BLaER1 treated with 17β-estradiol and CSF1 and Interleukin-3, amounts not matched to agents 10 nM and 100 nM (cell line): ENCODE results near the gene TAOK2.

Experiments used
- H3K27ac ChIP-seq, 11 experiments: shearing (Covaris generic); formaldehyde crosslinking; 2 replicates each; pipeline ENCODE4 v1.8.1; 2022
- H3K27me3 ChIP-seq, 11 experiments: shearing (Covaris generic); formaldehyde crosslinking; 2 replicates each; pipeline ENCODE4 v1.8.1; 2022
- H3K36me3 ChIP-seq, 11 experiments: shearing (Covaris generic); formaldehyde crosslinking; 2 replicates each; pipeline ENCODE4 v1.8.1; 2022
- H3K4me1 ChIP-seq, 10 experiments: shearing (Covaris generic); formaldehyde crosslinking; 2 replicates each; pipeline ENCODE4 v1.8.1; 2022
- H3K4me2 ChIP-seq, 11 experiments: shearing (Covaris generic); formaldehyde crosslinking; 2 replicates each; pipeline ENCODE4 v1.8.1; 2022
- H3K4me3 ChIP-seq, 10 experiments: shearing (Covaris generic); formaldehyde crosslinking; 2 replicates each; pipeline ENCODE4 v1.8.1; 2022
- H3K9ac ChIP-seq, 11 experiments: shearing (Covaris generic); formaldehyde crosslinking; 2 replicates each; pipeline ENCODE4 v1.8.1; 2022
- H3K9me3 ChIP-seq, 11 experiments: shearing (Covaris generic); formaldehyde crosslinking; replicated peaks in 1 of 11; 2 replicates each; pipeline ENCODE4 v1.8.1; 2022
- H4K20me1 ChIP-seq, 11 experiments: shearing (Covaris generic); formaldehyde crosslinking; 2 replicates each; pipeline ENCODE4 v1.8.1; 2022
- Cebpa-rat ChIP-seq, 11 experiments: shearing (Covaris generic); IDR thresholded peaks; 2 replicates each; pipeline ENCODE4 v1.8.1; 2022

The TAOK2 gene

GRCh38 chr16:29989111-29989858 lies 15.6 kb downstream of the TAOK2 start:
- no peaks in the 10 kb centered on the region for H3K9me3 ChIP-seq
- peaks cover 0 to 90% (median 13%) of the 10 kb centered on the region in 11 experiments; a peak in 13 of 22 replicates for H4K20me1 ChIP-seq
- H3K4me2 ChIP-seq = no peak overlapping the region
- H3K9ac ChIP-seq = 0 out of 22 replicates have a peak overlapping the region, but pooled peaks of 4 of the 11 experiments have one; percentile 1 to 24 (median 12)
- peaks cover 13 to 23% (median 17%) of the 10 kb centered on the region in 10 experiments for H3K4me1 ChIP-seq
- no peak overlapping the region for H3K27ac ChIP-seq
- no peak overlapping the region for H3K4me3 ChIP-seq
- no peak for TF ChIP-seq Cebpa-rat (IDR thresholded peaks at IDR 0.05)
- peaks cover 92 to 99% (median 97%) of the 10 kb centered on the region in 11 experiments for H3K36me3 ChIP-seq
- no peaks in the 10 kb centered on the region for H3K27me3 ChIP-seq

GRCh38 chr16:29990034-29990433 lies 16.4 kb downstream of the TAOK2 start:
- H3K9ac ChIP-seq = no peak overlapping the region
- no peak overlapping the region for H3K4me2 ChIP-seq
- peaks cover 21 to 30% (median 25%) of the 10 kb centered on the region in 10 experiments for H3K4me1 ChIP-seq
- H3K9me3 ChIP-seq = no peaks in the 10 kb centered on the region
- no peaks in the 10 kb centered on the region for H3K27me3 ChIP-seq
- H3K36me3 ChIP-seq = peaks cover 85 to 91% (median 89%) of the 10 kb centered on the region in 11 experiments
- TF ChIP-seq Cebpa-rat (IDR thresholded peaks at IDR 0.05) = no peak
- H4K20me1 ChIP-seq = peaks cover 0 to 87% (median 13%) of the 10 kb centered on the region in 11 experiments; a peak in 13 of 22 replicates
- no peak overlapping the region for H3K27ac ChIP-seq
- no peak overlapping the region for H3K4me3 ChIP-seq

DNA sequence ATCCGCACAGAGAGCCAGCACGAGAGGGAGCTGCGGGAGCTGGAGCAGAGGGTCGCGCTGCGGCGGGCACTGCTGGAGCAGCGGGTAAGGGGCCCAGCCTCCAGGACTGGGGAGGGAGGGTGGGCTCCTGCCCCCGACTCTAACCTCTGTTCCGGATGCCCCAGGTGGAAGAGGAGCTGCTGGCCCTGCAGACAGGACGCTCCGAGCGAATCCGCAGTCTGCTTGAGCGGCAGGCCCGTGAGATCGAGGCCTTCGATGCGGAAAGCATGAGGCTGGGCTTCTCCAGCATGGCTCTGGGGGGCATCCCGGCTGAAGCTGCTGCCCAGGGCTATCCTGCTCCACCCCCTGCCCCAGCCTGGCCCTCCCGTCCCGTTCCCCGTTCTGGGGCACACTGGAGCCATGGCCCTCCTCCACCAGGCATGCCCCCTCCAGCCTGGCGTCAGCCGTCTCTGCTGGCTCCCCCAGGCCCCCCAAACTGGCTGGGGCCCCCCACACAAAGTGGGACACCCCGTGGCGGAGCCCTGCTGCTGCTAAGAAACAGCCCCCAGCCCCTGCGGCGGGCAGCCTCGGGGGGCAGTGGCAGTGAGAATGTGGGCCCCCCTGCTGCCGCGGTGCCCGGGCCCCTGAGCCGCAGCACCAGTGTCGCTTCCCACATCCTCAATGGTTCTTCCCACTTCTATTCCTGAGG lies 17.4 kb downstream of the TAOK2 start:
- no peak for TF ChIP-seq Cebpa-rat (IDR thresholded peaks at IDR 0.05)
- no peaks in the 10 kb centered on the region for H3K9me3 ChIP-seq
- no peak overlapping the region for H3K4me2 ChIP-seq
- H3K27me3 ChIP-seq = no peaks in the 10 kb centered on the region
- no peak overlapping the region for H3K27ac ChIP-seq
- peaks cover 75 to 81% (median 79%) of the 10 kb centered on the region in 11 experiments for H3K36me3 ChIP-seq
- H4K20me1 ChIP-seq = peaks cover 0 to 77% (median 13%) of the 10 kb centered on the region in 11 experiments; a peak in 12 of 22 replicates
- H3K9ac ChIP-seq = peak overlapping the region in 1 of 11 experiments; percentile 8; a peak in 1 of 22 replicates
- no peak overlapping the region for H3K4me3 ChIP-seq
- H3K4me1 ChIP-seq = peaks cover 24 to 31% (median 28%) of the 10 kb centered on the region in 10 experiments

- TF ChIP-seq Cebpa-rat (IDR thresholded peaks at IDR 0.05) = no peak
- Histone ChIP-seq H3K36me3 (peaks cover 70 to 76% (median 74%) of the 10 kb centered on the region in 11 experiments), H3K9me3 (no peaks in the 10 kb centered on the region), H4K20me1 (peaks cover 0 to 72% (median 12%) of the 10 kb centered on the region in 11 experiments; a peak in 12 of 22 replicates), H3K27me3 (no peaks in the 10 kb centered on the region), H3K4me3 (no peak overlapping the region), H3K27ac (no peak overlapping the region), H3K4me1 (peaks cover 24 to 31% (median 29%) of the 10 kb centered on the region in 10 experiments), H3K9ac (peak overlapping the region in 1 of 11 experiments; percentile 8; a peak in 2 of 22 replicates), H3K4me2 (no peak overlapping the region)
Observed at GRCh38 chr16:29991571-29991904, 17.9 kb downstream of the TAOK2 start.

DNA sequence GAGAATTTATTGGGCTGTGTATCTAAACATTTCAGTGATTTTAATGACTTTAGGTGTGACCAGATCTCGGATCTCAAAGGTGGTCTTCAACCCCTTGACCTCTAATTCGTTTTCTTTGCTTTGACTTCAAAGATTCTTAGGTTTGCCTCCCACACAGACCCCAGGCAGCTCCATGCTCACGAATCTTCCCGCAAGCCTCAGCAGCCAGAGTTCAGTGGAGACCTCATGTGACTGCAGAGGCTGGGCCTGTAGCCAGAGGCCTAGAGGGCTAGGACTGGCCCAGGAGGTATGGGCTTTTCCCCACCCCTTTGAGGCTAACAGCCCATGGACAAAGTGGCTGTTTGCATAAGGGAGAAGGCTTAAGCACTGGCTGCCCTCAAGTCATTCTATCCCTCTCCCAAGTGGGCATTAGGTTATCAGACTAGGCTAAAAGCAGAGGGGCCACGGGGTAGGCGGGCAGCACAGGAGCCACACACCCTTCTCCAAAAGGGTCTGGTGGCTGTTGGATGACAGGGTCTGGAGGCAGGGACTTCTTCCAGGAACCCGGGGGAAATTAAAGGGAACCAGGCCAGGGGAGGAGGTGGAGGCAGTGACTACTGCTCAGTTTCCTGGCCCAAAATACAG lies 18.8 kb downstream of the TAOK2 start:
- Histone ChIP-seq H3K27ac (peak overlapping the region in 1 of 11 experiments; percentile 99; a peak in 1 of 22 replicates), H3K9ac (peak overlapping the region in 8 of 11 experiments; percentile 25 to 99 (median 90); a peak in 10 of 22 replicates), H3K4me3 (no peak overlapping the region), H4K20me1 (peaks cover 0 to 63% (median 12%) of the 10 kb centered on the region in 11 experiments; a peak in 12 of 22 replicates), H3K9me3 (no peaks in the 10 kb centered on the region), H3K27me3 (no peaks in the 10 kb centered on the region), H3K36me3 (peaks cover 60 to 70% (median 66%) of the 10 kb centered on the region in 11 experiments), H3K4me1 (peaks cover 33 to 40% (median 38%) of the 10 kb centered on the region in 10 experiments), H3K4me2 (peak overlapping the region in 3 of 11 experiments; percentile 90 to 97 (median 96); a peak in 3 of 22 replicates)
- TF ChIP-seq Cebpa-rat (IDR thresholded peaks at IDR 0.05) = no peak

- no peak for TF ChIP-seq Cebpa-rat (IDR thresholded peaks at IDR 0.05)
- H3K4me2 ChIP-seq = peak overlapping the region; percentile 90 to 97 (median 94)
- H3K9me3 ChIP-seq = no peaks in the 10 kb centered on the region
- peak overlapping the region; percentile 80 to 99 (median 93); a peak in 21 of 22 replicates for H3K9ac ChIP-seq
- H3K27me3 ChIP-seq = no peaks in the 10 kb centered on the region
- H3K27ac ChIP-seq = peak overlapping the region in 9 of 11 experiments; percentile 92 to 99 (median 97); a peak in 15 of 22 replicates
- H4K20me1 ChIP-seq = peaks cover 0 to 54% (median 12%) of the 10 kb centered on the region in 11 experiments; a peak in 11 of 22 replicates
- peaks cover 51 to 70% (median 61%) of the 10 kb centered on the region in 11 experiments for H3K36me3 ChIP-seq
- H3K4me3 ChIP-seq = peak overlapping the region in 6 of 10 experiments; percentile 84 to 95 (median 90); a peak in 10 of 20 replicates
- H3K4me1 ChIP-seq = peaks cover 39 to 49% (median 43%) of the 10 kb centered on the region in 10 experiments
Observed at GRCh38 chr16:29993191-29993902, 19.7 kb downstream of the TAOK2 start.

DNA sequence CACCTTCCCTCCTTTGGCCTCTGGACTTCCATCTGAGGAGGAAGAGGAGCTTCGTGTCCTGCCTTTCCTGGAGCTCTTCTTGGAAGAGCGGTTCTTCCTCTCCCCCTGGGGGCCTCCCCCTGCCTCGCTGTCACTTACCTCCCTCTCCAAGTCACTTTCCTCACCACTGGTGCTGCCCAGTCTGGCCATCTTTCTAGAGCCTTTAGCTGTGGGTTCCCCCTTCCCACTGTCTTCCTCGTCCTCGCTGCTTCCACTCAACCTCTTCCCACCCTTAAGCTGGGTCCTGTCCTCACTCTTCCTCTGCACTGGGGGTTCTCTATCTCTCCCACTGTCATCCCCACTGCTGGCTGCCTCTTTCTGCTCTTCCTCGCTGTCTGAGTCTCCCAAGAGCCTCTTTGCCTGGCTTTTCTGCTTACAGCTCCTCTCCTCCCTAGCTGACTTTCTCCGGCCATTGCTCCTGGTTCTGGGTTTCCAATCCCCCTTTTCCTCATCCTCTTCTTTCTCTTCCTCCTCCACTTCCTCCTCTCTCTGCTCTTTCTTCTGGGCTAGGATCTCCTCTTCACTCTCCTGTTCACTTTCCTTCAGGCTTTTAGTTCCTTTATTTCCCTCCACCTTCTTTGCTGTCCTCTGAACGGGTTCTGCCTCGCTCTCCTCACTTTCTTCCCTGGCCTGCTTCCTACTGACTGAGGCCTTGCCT lies 20.4 kb downstream of the TAOK2 start:
- Histone ChIP-seq H3K9ac (peak overlapping the region; percentile 80 to 99 (median 93)), H4K20me1 (peaks cover 0 to 47% (median 6%) of the 10 kb centered on the region in 11 experiments; a peak in 8 of 22 replicates), H3K4me3 (peak overlapping the region; percentile 72 to 95 (median 86)), H3K9me3 (no peaks in the 10 kb centered on the region), H3K36me3 (peaks cover 44 to 65% (median 56%) of the 10 kb centered on the region in 11 experiments), H3K4me1 (peaks cover 43 to 56% (median 48%) of the 10 kb centered on the region in 10 experiments), H3K27me3 (no peaks in the 10 kb centered on the region), H3K27ac (peak overlapping the region in 9 of 11 experiments; percentile 92 to 99 (median 97); a peak in 17 of 22 replicates), H3K4me2 (peak overlapping the region; percentile 90 to 97 (median 94))
- no peak for TF ChIP-seq Cebpa-rat (IDR thresholded peaks at IDR 0.05)
